Left ventricle myocardium inferior (tissue), 1 donor: Measurements from ENCODE around the gene USF2. TPM values are rescaled to one million over a fixed set of nuclear protein-coding genes. Genes with fewer than 3 reads are reported as not detected.

ENCODE experiments used
- DNase-seq: peaks from one replicate; pipeline ENCODE4 v3.0.0-alpha.2; 2020
- H3K27ac ChIP-seq: fragments of 200-600 bp; replicated peaks from 2 replicates; pipeline ENCODE4 v1.8.0; 2021
- H3K27me3 ChIP-seq: fragments of 200-600 bp; 2 replicates; pipeline ENCODE4 v1.8.0; 2021; ENCODE audit warnings: low read depth
- H3K36me3 ChIP-seq: fragments of 200-600 bp; 2 replicates; pipeline ENCODE4 v1.8.0; 2021
- H3K4me1 ChIP-seq: fragments of 200-600 bp; 2 replicates; pipeline ENCODE4 v1.8.0; 2021
- H3K4me3 ChIP-seq: fragments of 200-600 bp; 2 replicates; pipeline ENCODE4 v1.8.0; 2021; ENCODE audit warnings: mild to moderate bottlenecking, moderate library complexity
- H3K9me3 ChIP-seq: fragments of 200-600 bp; replicated peaks from 2 replicates; pipeline ENCODE4 v1.8.0; 2021
- CTCF ChIP-seq: fragments of 200-600 bp; IDR thresholded peaks from 2 replicates; pipeline ENCODE4 v1.8.0; 2021; ENCODE audit warnings: antibody characterized with exemption, mild to moderate bottlenecking, borderline replicate concordance
- intact Hi-C: fragments of 100-400 bp; cut with micrococcal nuclease; formaldehyde crosslinking; loops from one replicate; pipeline ENCODE4 v1.11.0; 2022
- total RNA-seq: library from RNA; stranded (reverse); fragmentation: NEBNext Ultra II Directional; extraction: Animal tissue kit (Norgen Biotek cat#: 25700); gene quantifications from one replicate; pipeline ENCODE4 v1.2.1, GENCODE V29; 2021
- donor health status: DM: no; HTN: yes; CAD: no; lungs with severe emphysema.

Gene USF2
- total RNA-seq, 1 donor from 2014 or later, result 147 TPM

DNA sequence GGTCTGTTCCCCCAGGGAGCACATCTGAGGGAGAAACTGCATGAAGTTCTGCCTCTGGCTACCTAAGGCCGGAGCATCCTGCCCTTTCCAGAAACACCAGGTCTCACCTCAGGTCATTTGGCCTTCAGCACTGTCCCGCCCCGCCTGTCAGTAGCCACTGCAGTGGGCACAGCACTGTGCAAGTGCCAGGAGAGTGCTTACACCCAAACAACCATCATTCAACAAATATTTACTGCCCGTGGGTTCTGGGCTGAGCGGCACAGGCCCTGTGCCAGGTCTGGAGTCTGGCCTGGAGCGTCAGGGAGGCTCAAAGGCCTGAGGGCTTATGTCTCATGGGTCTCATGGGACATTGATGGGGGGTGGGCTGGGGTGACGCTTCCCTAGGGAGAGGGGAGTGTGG, 2.8 kb downstream of the USF2 start:
- Histone ChIP-seq H3K4me3 (no peak overlapping the region), H3K9me3 (no peaks in the 10 kb centered on the region), H3K36me3 (peaks cover 52% of the 10 kb centered on the region), H3K27ac (no peak overlapping the region), H3K4me1 (peaks cover 32% of the 10 kb centered on the region), H3K27me3 (no peaks in the 10 kb centered on the region)
- intact Hi-C loops, result no loop called here
- DNase-seq, result no peak
- TF ChIP-seq CTCF, result no peak

DNA sequence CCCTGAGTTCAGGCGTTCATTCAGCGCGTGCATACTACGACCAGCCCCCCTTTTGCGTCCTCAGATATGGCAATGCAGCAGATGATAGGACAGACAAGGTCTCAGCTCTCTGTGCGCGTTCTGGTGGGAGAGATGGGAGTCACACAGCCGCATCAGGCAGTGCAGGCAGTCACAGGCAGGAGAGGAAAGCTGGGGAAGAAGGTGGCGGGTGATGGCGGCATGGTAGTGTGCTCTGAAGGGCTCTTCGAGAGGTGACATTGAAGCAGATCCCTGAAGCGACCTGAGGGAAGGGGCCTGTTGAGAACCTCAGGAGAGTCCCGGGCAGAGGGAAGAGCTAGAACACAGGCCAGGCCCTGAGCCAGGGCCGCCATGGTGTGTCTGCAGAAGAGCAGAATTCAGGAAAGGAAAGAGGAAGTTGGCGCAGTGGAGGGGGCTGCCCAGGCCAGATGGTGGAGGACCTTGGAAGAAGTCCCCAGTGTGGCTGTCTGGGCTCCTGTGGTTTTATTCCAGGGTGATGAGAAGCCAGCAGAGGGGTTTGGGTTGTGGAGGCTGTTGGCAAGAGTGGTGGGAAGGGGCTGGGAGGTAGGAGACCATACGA, 3.5 kb downstream of the USF2 start:
- peaks cover 58% of the 10 kb centered on the region for H3K36me3 ChIP-seq
- H3K27ac ChIP-seq, result no peak overlapping the region
- peaks cover 26% of the 10 kb centered on the region for H3K4me1 ChIP-seq
- H3K9me3 ChIP-seq, result no peaks in the 10 kb centered on the region
- H3K27me3 ChIP-seq, result no peaks in the 10 kb centered on the region
- no peak overlapping the region for H3K4me3 ChIP-seq
- DNase-seq, result no peak
- intact Hi-C loops, result no loop called here
- no peak for TF ChIP-seq CTCF

- DNase-seq, result no peak
- Histone ChIP-seq H3K27me3 (no peaks in the 10 kb centered on the region), H3K4me3 (no peak overlapping the region), H3K9me3 (no peaks in the 10 kb centered on the region), H3K36me3 (peaks cover 66% of the 10 kb centered on the region), H3K4me1 (peaks cover 21% of the 10 kb centered on the region), H3K27ac (no peak overlapping the region)
- no peak for TF ChIP-seq CTCF
- intact Hi-C loops, result no loop called here
Observed at GRCh38 chr19:35272954-35273649, 4.3 kb downstream of the USF2 start.

- no peaks in the 10 kb centered on the region for H3K27me3 ChIP-seq
- peaks cover 21% of the 10 kb centered on the region for H3K4me1 ChIP-seq
- H3K4me3 ChIP-seq, result no peak overlapping the region
- H3K36me3 ChIP-seq, result peaks cover 73% of the 10 kb centered on the region
- intact Hi-C loops, result no loop called here
- no peak for DNase-seq
- H3K9me3 ChIP-seq, result no peaks in the 10 kb centered on the region
- no peak for TF ChIP-seq CTCF
- H3K27ac ChIP-seq, result no peak overlapping the region
Observed at GRCh38 chr19:35273686-35274259, 5.0 kb downstream of the USF2 start.

- intact Hi-C loops, result no loop called here
- Histone ChIP-seq H3K27ac (no peak overlapping the region), H3K4me1 (peaks cover 20% of the 10 kb centered on the region), H3K4me3 (no peak overlapping the region), H3K9me3 (no peaks in the 10 kb centered on the region), H3K36me3 (peaks cover 78% of the 10 kb centered on the region), H3K27me3 (no peaks in the 10 kb centered on the region)
- no peak for DNase-seq
- no peak for TF ChIP-seq CTCF
Observed at GRCh38 chr19:35274323-35274722, 5.6 kb downstream of the USF2 start.
